ENCODE data around the gene ERMAP. TPM values are rescaled to one million over a fixed set of nuclear protein-coding genes. Genes with fewer than 3 reads are reported as not detected.

The ERMAP gene
- total RNA-seq, 4 donors from 2014 or later: 1.4 to 6.5 (median 3.9) TPM

- intact Hi-C loops (cut with DNase I; ENCODE audit: low total_unique reads): loop anchor here (2.0 to 10.0 kb wide), 2 partner anchors 109 to 353 kb away; partner anchors contain the start of gene CCDC30
- Histone ChIP-seq H3K9me3 (no peaks in the 10 kb centered on the region), H3K27ac (peak overlapping the region; percentile 88 to 100 (median 96)), H3K36me3 (no peaks in the 10 kb centered on the region), H3K27me3 (no peaks in the 10 kb centered on the region), H3K4me1 (peaks cover 0 to 20% of the 10 kb centered on the region in 2 donors), H3K4me3 (peak overlapping the region; percentile 65 to 95 (median 76))
- in situ Hi-C loops (cut with MboI; ENCODE audit: low sequenced_read_pairs in 4 of 4): no loop called here
- TF ChIP-seq POLR2A (IDR thresholded peaks at IDR 0.05) (no peak), CTCF (IDR thresholded peaks at IDR 0.05 in 4 of 5, conservative IDR thresholded peaks at IDR 0.05 in 1 of 5) (no peak)
- no peak for DNase-seq
- peak; percentile 0 to 8 for ATAC-seq
Observed at GRCh38 chr1:42815941-42816584, 859 bp upstream of the ERMAP start.

- ATAC-seq: peak in 1 of 2 donors; percentile 12
- Histone ChIP-seq H3K36me3 (no peaks in the 10 kb centered on the region), H3K9me3 (no peaks in the 10 kb centered on the region), H3K27me3 (no peaks in the 10 kb centered on the region), H3K4me3 (peak overlapping the region; percentile 65 to 95 (median 76)), H3K27ac (peak overlapping the region; percentile 88 to 100 (median 96)), H3K4me1 (peaks cover 8 to 24% of the 10 kb centered on the region in 2 donors)
- TF ChIP-seq CTCF (IDR thresholded peaks at IDR 0.05 in 4 of 5, conservative IDR thresholded peaks at IDR 0.05 in 1 of 5): no peak
- no peak for TF ChIP-seq POLR2A (IDR thresholded peaks at IDR 0.05)
- DNase-seq: no peak
- intact Hi-C loops (cut with DNase I; ENCODE audit: low total_unique reads): loop anchor here (1.0 to 10.0 kb wide), 5 partner anchors 29 to 355 kb away; partner anchors contain the start of genes C1orf50, CCDC30, P3H1 and ZNF691
- in situ Hi-C loops (cut with MboI; ENCODE audit: low sequenced_read_pairs in 4 of 4): no loop called here
Observed at GRCh38 chr1:42817440-42817767, 482 bp downstream of the ERMAP start.

- Histone ChIP-seq H3K4me3 (peak overlapping the region in 2 of 4 donors; percentile 65 to 95), H3K36me3 (no peaks in the 10 kb centered on the region), H3K9me3 (no peaks in the 10 kb centered on the region), H3K27ac (no peak overlapping the region), H3K4me1 (peaks cover 10 to 30% of the 10 kb centered on the region in 2 donors), H3K27me3 (no peaks in the 10 kb centered on the region)
- TF ChIP-seq POLR2A (IDR thresholded peaks at IDR 0.05) (no peak), CTCF (IDR thresholded peaks at IDR 0.05 in 4 of 5, conservative IDR thresholded peaks at IDR 0.05 in 1 of 5) (no peak)
- intact Hi-C loops (cut with DNase I; ENCODE audit: low total_unique reads): loop anchor here (1.0 to 10.0 kb wide), 5 partner anchors 28 to 355 kb away; partner anchors contain the start of genes C1orf50, CCDC30, P3H1 and ZNF691
- in situ Hi-C loops (cut with MboI; ENCODE audit: low sequenced_read_pairs in 4 of 4): no loop called here
- DNase-seq (no peak), ATAC-seq (no peak)
Observed at GRCh38 chr1:42817976-42818375, 1.1 kb downstream of the ERMAP start.

GRCh38 chr1:42820813-42821212, 3.9 kb downstream of the ERMAP start:
- in situ Hi-C loops (cut with MboI; ENCODE audit: low sequenced_read_pairs in 4 of 4) (no loop called here), intact Hi-C loops (cut with DNase I; ENCODE audit: low total_unique reads) (no loop called here)
- TF ChIP-seq POLR2A (IDR thresholded peaks at IDR 0.05): no peak
- TF ChIP-seq CTCF (IDR thresholded peaks at IDR 0.05 in 4 of 5, conservative IDR thresholded peaks at IDR 0.05 in 1 of 5): no peak
- ATAC-seq: no peak
- peaks cover 10 to 25% of the 10 kb centered on the region in 2 donors for H3K4me1 ChIP-seq
- H3K9me3 ChIP-seq: no peaks in the 10 kb centered on the region
- H3K27ac ChIP-seq: no peak overlapping the region
- H3K36me3 ChIP-seq: no peaks in the 10 kb centered on the region
- DNase-seq: no peak
- H3K4me3 ChIP-seq: no peak overlapping the region
- H3K27me3 ChIP-seq: no peaks in the 10 kb centered on the region

All from gastrocnemius medialis (tissue), 4 donors.